K562 (cell line): Measurements from ENCODE around the gene COG3. TPM values are rescaled to one million over a fixed set of nuclear protein-coding genes. Genes with fewer than 3 reads are reported as not detected.

Source experiments
- ATAC-seq: fragments of 200-7000 bp; cut with Tn5 transposase; 3 replicates; pipeline ENCODE4 v1.9.1; 2020; ENCODE audit warnings: moderate library complexity
- BruUV-seq: library from RNA; stranded (reverse); fragments of 400-500 nt; replicated peaks from 2 replicates; lab custom pipeline; 2021; lab: Mats Ljungman, UMichigan
- CTCF ChIA-PET: fragments of 300-600 bp; formaldehyde crosslinking; extraction: SDS; loops from one replicate; lab custom pipeline; 2021; ENCODE audit warnings: low intra/inter-chr PET ratio; lab: Yijun Ruan, JAX
- POLR2A ChIA-PET: fragments of 300-600, 350-650 bp; sonication (Branson Sonifier 250); formaldehyde crosslinking; extraction: SDS; loops from one replicate; lab custom pipeline; 2021; ENCODE audit warnings: antibody characterized with exemption, inconsistent platforms; lab: Yijun Ruan, JAX
- DNase-seq, 4 experiments: peaks; one replicate each; pipeline versions ENCODE4 v3.0.0 to v3.0.0-alpha.2; 2011 to 2018; ENCODE audit warnings: low spot score in 3 of 4, mixed read lengths in 3 of 4; ENCODE audit errors: extremely low read depth in 1 of 4
- FAIRE-seq: peaks from 2 replicates; lab custom pipeline; 2011; peaks lifted over from hg19 to GRCh38; lab: Jason Lieb, UNC
- H2AFZ ChIP-seq: 2 replicates; pipeline ENCODE4 v1.6.0; 2011; ENCODE audit warnings: low read depth, low read length, control low read depth, inconsistent platforms
- H3K27ac ChIP-seq: fragments of 200-600 bp; 3 replicates; pipeline ENCODE4 v1.8.0; 2011; ENCODE audit warnings: low read depth, mild to moderate bottlenecking, control low read depth, inconsistent platforms, low read length, moderate library complexity, mixed read lengths; ENCODE audit errors: extremely low read depth
- H3K27me3 ChIP-seq, 2 experiments: fragments of 300-600 bp in 1 of 2; 2 replicates in 1 of 2; 3 replicates in 1 of 2; pipeline versions ENCODE4 v1.6.0 to v1.8.0; 2011; ENCODE audit warnings: inconsistent platforms in 2 of 2, low read length in 2 of 2, mild to moderate bottlenecking in 1 of 2, mixed read lengths in 1 of 2, moderate library complexity in 1 of 2; ENCODE audit not compliant: control insufficient read depth in 2 of 2, insufficient read depth in 2 of 2
- H3K36me3 ChIP-seq: fragments of 300-600 bp; 3 replicates; pipeline ENCODE4 v1.8.0; 2011; ENCODE audit warnings: mild to moderate bottlenecking, low read length, inconsistent platforms; ENCODE audit not compliant: control insufficient read depth, insufficient read depth
- H3K4me1 ChIP-seq, 2 experiments: fragments of 200-600 bp in 1 of 2; replicated peaks in 1 of 2; 2 replicates in 1 of 2; 3 replicates in 1 of 2; pipeline versions ENCODE4 v1.5.1 to v1.8.0; 2011; ENCODE audit warnings: inconsistent platforms in 2 of 2, low read length in 2 of 2, mild to moderate bottlenecking in 1 of 2, mixed read lengths in 1 of 2, moderate library complexity in 1 of 2; ENCODE audit not compliant: control insufficient read depth in 2 of 2, insufficient read depth in 2 of 2
- H3K4me2 ChIP-seq: 2 replicates; pipeline ENCODE4 v1.6.1; 2011; ENCODE audit warnings: low read length, control low read depth, inconsistent platforms, mixed read lengths; ENCODE audit not compliant: insufficient read depth
- H3K4me3 ChIP-seq: fragments of 200-600 bp; sonication (generic), shearing (Covaris generic); 2 replicates; pipeline ENCODE4 v1.5.1; 2016; ENCODE audit warnings: control low read depth, inconsistent platforms
- H3K79me2 ChIP-seq: fragments of 200-600 bp; 3 replicates; pipeline ENCODE4 v1.8.0; 2011; ENCODE audit warnings: low read length, inconsistent platforms; ENCODE audit not compliant: control insufficient read depth, insufficient read depth
- H3K9ac ChIP-seq, 2 experiments: 2 replicates each; pipeline versions ENCODE4 v1.6.0 to v1.6.1; 2011; ENCODE audit warnings: low read depth in 2 of 2, low read length in 2 of 2, control low read depth in 1 of 2, inconsistent platforms in 1 of 2, mild to moderate bottlenecking in 1 of 2, mixed read lengths in 1 of 2; ENCODE audit not compliant: insufficient read depth in 1 of 2
- H3K9me1 ChIP-seq: one replicate; pipeline ENCODE4 v1.6.0; 2011; ENCODE audit warnings: inconsistent platforms, mild to moderate bottlenecking, low read length, moderate library complexity; ENCODE audit not compliant: control insufficient read depth, insufficient read depth
- H3K9me3 ChIP-seq: replicated peaks from 2 replicates; pipeline ENCODE4 v1.5.1; 2011; ENCODE audit warnings: low read depth, low read length, inconsistent platforms; ENCODE audit not compliant: control insufficient read depth, insufficient read depth
- H4K20me1 ChIP-seq: replicated peaks from 2 replicates; pipeline ENCODE4 v1.6.1; 2011; ENCODE audit warnings: low read length, inconsistent platforms, mixed read lengths; ENCODE audit not compliant: control insufficient read depth, insufficient read depth
- CHCHD3 ChIP-seq: fragments of 250-450 bp; sonication (Bioruptor Pico); IDR thresholded peaks from 2 replicates; pipeline ENCODE4 v2.1.2; 2022; ENCODE audit warnings: mild to moderate bottlenecking
- ESRRB ChIP-seq: fragments of 250-450 bp; sonication (Bioruptor Pico); IDR thresholded peaks from 2 replicates; pipeline ENCODE4 v1.5.0; 2020; ENCODE audit warnings: mild to moderate bottlenecking, moderate library complexity, borderline replicate concordance
- EWSR1 ChIP-seq: fragments of 450-650 bp; IDR thresholded peaks from 2 replicates; pipeline ENCODE4 v1.6.1; 2018; ENCODE audit warnings: borderline replicate concordance, mild to moderate bottlenecking, low read depth, moderate library complexity; ENCODE audit not compliant: partially characterized antibody
- ID3 ChIP-seq, 2 experiments: fragments of 250-450 bp in 1 of 2; fragments of 450-650 bp in 1 of 2; sonication (Bioruptor Pico) in 1 of 2; IDR thresholded peaks; 2 replicates each; pipeline versions ENCODE4 v1.6.1 to v1.8.0; 2016 to 2021; ENCODE audit warnings: mild to moderate bottlenecking in 2 of 2, moderate library complexity in 2 of 2, missing compliant biosample characterization in 1 of 2, missing genetic modification characterization in 1 of 2
- MAFF ChIP-seq: IDR thresholded peaks from 2 replicates; pipeline ENCODE4 v1.6.1; 2012; ENCODE audit warnings: low read length, improper control_type of control experiment
- NRF1 ChIP-seq, 2 experiments: fragments of 450-650 bp; IDR thresholded peaks in 1 of 2; conservative IDR thresholded peaks in 1 of 2; 2 replicates each; pipeline ENCODE4 v1.6.1; 2014; ENCODE audit warnings: mild to moderate bottlenecking in 2 of 2
- PKNOX1 ChIP-seq: fragments of 450-650 bp; IDR thresholded peaks from 2 replicates; pipeline ENCODE4 v1.6.1; 2016
- RBM14 ChIP-seq: fragments of 200-400 bp; formaldehyde crosslinking; IDR thresholded peaks from 2 replicates; pipeline ENCODE4 v1.6.1; 2018; ENCODE audit warnings: low read depth, mild to moderate bottlenecking, low read length, moderate library complexity, borderline replicate concordance; ENCODE audit not compliant: insufficient read depth
- TEAD2 ChIP-seq: fragments of 450-650 bp; IDR thresholded peaks from 2 replicates; pipeline ENCODE4 v1.6.1; 2016; ENCODE audit warnings: missing genetic modification characterization, control low read depth, missing compliant biosample characterization
- WHSC1 ChIP-seq: IDR thresholded peaks from one replicate; pipeline ENCODE4 v1.6.1; 2012; ENCODE audit warnings: low read length, control low read depth, inconsistent platforms
- ZNF232 ChIP-seq: sonication (generic); formaldehyde crosslinking; IDR thresholded peaks from 2 replicates; pipeline ENCODE4 v1.8.0; 2022; ENCODE audit warnings: mild to moderate bottlenecking, missing genetic modification reagents
- ZSCAN29 ChIP-seq: fragments of 450-650 bp; IDR thresholded peaks from 2 replicates; pipeline ENCODE4 v1.6.1; 2017
- WGBS: fragments of 100-300 bp; shearing (Covaris generic); methylation state at CpG from one replicate; pipeline ENCODE4 v1.1.6; 2016; ENCODE audit warnings: low coverage, mixed read lengths; ENCODE audit not compliant: insufficient coverage; ENCODE audit errors: missing lambda C conversion rate; 5-methylcytosine and 5-hydroxymethylcytosine counted together
- in situ Hi-C: fragments of 300-500 bp; cut with MboI; formaldehyde crosslinking; loops from 4 replicates; pipeline ENCODE4 v1.15.0; 2018; ENCODE audit warnings: inconsistent platforms, mixed read lengths
- intact Hi-C: fragments of 100-400 bp; cut with micrococcal nuclease; formaldehyde crosslinking; loops from 2 replicates; pipeline ENCODE4 v1.14.2; 2022
- polyA plus RNA-seq, 8 experiments: library from polyadenylated mRNA; depleted of rRNA in 4 of 8; stranded (reverse) in 5 of 8; unstranded in 3 of 8; fragments of >200 nt; fragmentation: Nextera tagmentation in 2 of 8; fragmentation: Illumina TruSeq in 1 of 8; extraction: Ambion mirVana in 2 of 8; extraction: Trizol in 1 of 8; gene quantifications; 2 replicates each; pipeline versions ENCODE4 v1.2.1 to v1.2.3, GENCODE V29; 2011 to 2014; ENCODE audit warnings: inconsistent platforms in 1 of 8, missing spikeins in 1 of 8
- total RNA-seq, 7 experiments: library from RNA; depleted of rRNA in 6 of 7; stranded (reverse); fragments of >200 nt in 6 of 7; fragmentation: Illumina TruSeq in 2 of 7; extraction: Trizol in 2 of 7; gene quantifications; 2 replicates each; pipeline versions ENCODE4 v1.2.1 to v1.2.3, GENCODE V29; 2011 to 2021; ENCODE audit warnings: low replicate concordance in 1 of 7

COG3 gene
- total and polyA plus RNA-seq, 9 of the 15 experiments (the other 6 are each of a cell fraction or from before 2014, with no cell fraction given) = 3.9 to 22.9 (median 14.5) TPM

- Histone ChIP-seq H3K27me3 (no peaks in the 10 kb centered on the region), H3K9me1 (no peaks in the 10 kb centered on the region), H3K36me3 (peaks cover 7% of the 10 kb centered on the region; the same call in 2 of the 3 replicates), H3K4me3 (no peak overlapping the region), H3K27ac (no peak overlapping the region), H3K4me1 (peaks cover 0 to 9% of the 10 kb centered on the region in 2 experiments; a peak in 3 of 5 replicates), H2AFZ (no peak overlapping the region), H3K4me2 (no peak overlapping the region), H3K9ac (no peak overlapping the region), H3K9me3 (peaks cover 2% of the 10 kb centered on the region; the same call in 1 of the 2 replicates), H4K20me1 (peaks cover 7% of the 10 kb centered on the region; the same call in 1 of the 2 replicates), H3K79me2 (peaks cover 74% of the 10 kb centered on the region)
- WGBS = 43% methylated on average over 1 of the region's 1 CpG
- POLR2A ChIA-PET = no interaction called here
- no TSS peak for BruUV-seq
- no peak for ATAC-seq
- FAIRE-seq = no peak
- DNase-seq = peak in 3 of 4 experiments; percentile 8 to 12 (median 9)
- CTCF ChIA-PET = no interaction called here
- no peak for TF ChIP-seq ZSCAN29
- TF ChIP-seq PKNOX1 = no peak
- intact Hi-C loops = loop anchor here (10.0 kb wide), 1 partner anchor 94 kb away; no protein-coding TSS in a partner anchor
- in situ Hi-C loops = no loop called here
These were observed 3.9 kb downstream of the COG3 start for GRCh38 chr13:45468635-45469034.

- no peak for FAIRE-seq
- Histone ChIP-seq H3K9ac (no peak overlapping the region), H3K4me3 (no peak overlapping the region), H3K4me1 (no peaks in the 10 kb centered on the region; a peak in 1 of 5 replicates), H3K79me2 (peaks cover 65% of the 10 kb centered on the region), H4K20me1 (no peaks in the 10 kb centered on the region), H3K27me3 (no peaks in the 10 kb centered on the region), H3K36me3 (peaks cover 14% of the 10 kb centered on the region; the same call in 2 of the 3 replicates), H3K9me3 (peaks cover 2% of the 10 kb centered on the region; the same call in 1 of the 2 replicates), H3K4me2 (no peak overlapping the region), H3K9me1 (no peaks in the 10 kb centered on the region), H3K27ac (no peak overlapping the region), H2AFZ (no peak overlapping the region)
- ChIA-PET POLR2A (no interaction called here), CTCF (no interaction called here)
- no peak for DNase-seq
- ATAC-seq = no peak
- in situ Hi-C loops = no loop called here
- BruUV-seq = no TSS peak
- intact Hi-C loops = no loop called here
- TF ChIP-seq MAFF (no peak), ZNF232 (no peak), CHCHD3 (no peak), TEAD2 (tag) (no peak), ESRRB (CRISPR knock-in tag) (no peak), RBM14 (no peak), WHSC1 (no peak), ID3 (CRISPR knock-in tag; IDR thresholded peaks at IDR 0.05) (no peak), ID3 (tag; IDR thresholded peaks at IDR 0.05) (no peak), NRF1 (conservative IDR thresholded peaks at IDR 0.05 in 1 of 2, IDR thresholded peaks at IDR 0.05 in 1 of 2) (no peak), EWSR1 (no peak)
These were observed 7.5 kb downstream of the COG3 start for GRCh38 chr13:45472171-45472705.
